A204.1 (cell line): ENCODE results near the gene MUC5AC.
"Not testable (repeated sequence)": the region's sequence is repeated elsewhere in the genome, so short reads cannot be mapped to it uniquely, and the experiment has no call there.

Experiments used
- FAIRE-seq: peaks from 2 replicates; lab custom pipeline; 2012; peaks lifted over from hg19 to GRCh38; lab: Jason Lieb, UNC

Gene MUC5AC

GRCh38 chr11:1209371-1210057 is 51.8 kb downstream of the MUC5AC start:
- FAIRE-seq, result no peak

GRCh38 chr11:1211838-1212237 is 54.1 kb downstream of the MUC5AC start:
- no peak for FAIRE-seq

- FAIRE-seq, result not testable (repeated sequence)
Observed at GRCh38 chr11:1215826-1216225, 58.1 kb downstream of the MUC5AC start.

DNA sequence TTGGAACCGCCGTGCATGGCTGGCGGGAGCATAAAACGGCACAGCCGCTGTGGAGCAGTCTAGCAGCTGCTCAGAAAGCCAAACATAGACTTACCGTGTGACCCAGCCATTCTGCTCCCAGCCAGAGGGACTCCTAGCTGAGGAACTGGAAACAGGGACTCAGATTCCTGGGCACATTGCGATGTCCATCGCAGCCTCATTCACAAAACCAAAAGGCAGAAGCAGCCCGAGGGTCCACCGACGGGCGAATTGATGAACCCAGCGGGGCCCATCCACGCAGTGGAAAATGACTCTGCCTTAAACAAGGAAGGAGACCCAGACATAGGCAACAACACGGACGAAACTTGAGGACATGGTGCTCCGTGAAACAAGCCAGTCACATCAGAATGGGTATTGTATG is 59.4 kb downstream of the MUC5AC start:
- FAIRE-seq, result no peak

GRCh38 chr11:1218256-1218787 is 60.6 kb downstream of the MUC5AC start:
- no peak for FAIRE-seq

DNA sequence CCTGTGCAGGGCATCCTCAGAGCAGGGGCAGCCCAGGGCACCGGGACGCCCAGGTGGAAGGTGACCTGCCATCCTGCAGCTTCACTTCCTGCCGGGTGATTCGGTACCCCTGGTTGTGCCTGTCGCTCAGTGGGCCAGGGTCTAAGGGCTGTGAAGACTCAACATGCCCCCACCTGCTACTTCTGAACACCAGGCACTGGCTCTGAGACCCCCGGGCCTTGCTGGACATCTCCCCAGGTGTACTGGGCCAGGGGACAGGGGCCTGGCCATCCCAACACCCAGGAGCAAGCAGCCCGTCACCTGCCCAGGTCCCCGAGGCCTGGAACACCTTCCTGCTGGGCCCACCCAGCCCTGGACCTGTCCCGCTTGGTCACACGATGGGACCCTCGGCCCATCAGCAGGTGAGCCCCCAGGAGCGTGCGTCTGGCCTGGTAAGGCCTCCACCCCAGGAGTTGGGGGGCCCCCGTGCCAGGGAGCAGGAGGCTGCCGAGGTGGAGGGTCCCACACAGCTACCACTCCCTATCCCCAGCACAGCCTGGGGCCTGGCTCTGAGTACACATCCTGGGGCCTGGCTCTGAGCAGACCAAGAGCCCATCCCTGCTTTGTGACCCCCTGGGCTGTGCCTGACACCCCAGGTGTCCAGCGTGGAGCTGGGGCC is 61.2 kb downstream of the MUC5AC start:
- FAIRE-seq, result no peak

DNA sequence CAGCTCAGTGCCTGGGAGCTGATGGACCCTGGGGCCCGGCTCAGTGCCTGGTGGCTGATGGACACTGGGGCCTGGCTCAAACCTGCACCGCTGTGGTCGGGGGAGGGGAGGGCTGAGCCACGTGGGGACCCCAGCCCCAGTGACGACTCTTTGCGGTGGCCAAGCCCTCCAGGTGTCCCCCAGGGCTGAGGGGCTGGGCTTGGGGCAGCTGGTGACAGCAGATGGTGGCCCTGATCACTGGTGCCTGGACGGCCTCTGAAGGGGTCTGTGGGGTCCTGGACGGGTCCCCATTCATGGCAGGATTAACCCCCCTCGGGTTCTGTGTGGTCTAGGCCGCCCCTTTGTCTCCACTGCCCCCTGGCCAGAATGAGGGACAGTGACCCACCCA is 61.7 kb downstream of the MUC5AC start:
- no peak for FAIRE-seq

DNA sequence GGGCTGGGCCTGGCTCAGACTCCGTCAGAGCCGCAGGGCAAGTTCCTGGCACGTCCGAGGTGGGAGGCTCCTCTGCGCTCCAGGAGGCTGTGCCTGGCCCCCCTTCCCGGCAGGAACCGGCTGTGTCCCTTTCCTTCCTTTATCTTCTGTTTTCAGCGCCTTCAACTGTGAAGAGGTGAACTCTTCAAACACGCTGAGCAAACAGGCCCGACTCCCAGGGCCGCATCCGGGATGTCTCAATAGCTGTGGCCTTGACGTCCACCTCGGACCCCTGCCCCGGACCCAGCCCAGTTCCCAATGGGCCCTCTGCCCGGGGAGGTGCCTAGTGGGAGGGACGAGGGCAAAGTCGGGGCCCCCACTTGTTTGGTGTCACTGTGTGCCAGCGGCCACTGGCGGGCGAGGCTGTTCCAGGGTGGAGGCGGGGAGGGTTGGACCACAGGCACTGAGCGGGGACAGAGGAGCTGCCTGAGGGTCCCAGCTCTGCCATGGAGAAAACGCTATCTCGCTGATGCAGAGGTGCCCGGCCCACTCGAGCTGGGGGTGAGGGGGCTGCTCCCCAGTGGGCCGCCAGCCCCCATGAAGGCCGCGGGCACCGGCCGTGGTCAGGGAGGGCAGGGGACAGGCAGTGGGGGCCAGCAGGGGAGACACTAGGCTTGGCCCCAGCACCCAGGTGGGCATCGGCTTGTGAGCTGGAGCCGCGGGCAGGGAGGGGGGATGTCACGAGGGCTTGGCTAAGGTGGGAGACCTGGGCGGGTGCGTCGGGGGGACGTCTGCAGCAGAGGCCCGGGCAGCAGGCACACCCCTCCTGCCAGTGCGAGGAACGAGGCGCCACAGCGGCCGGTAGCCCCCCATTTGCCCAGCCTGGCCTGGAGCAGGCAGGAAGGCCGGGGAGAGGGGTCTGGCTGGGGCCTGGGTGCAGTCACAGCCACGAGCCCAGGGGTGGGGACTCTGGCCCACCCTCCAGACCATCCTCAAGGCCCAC is 62.4 kb downstream of the MUC5AC start:
- FAIRE-seq, result no peak

DNA sequence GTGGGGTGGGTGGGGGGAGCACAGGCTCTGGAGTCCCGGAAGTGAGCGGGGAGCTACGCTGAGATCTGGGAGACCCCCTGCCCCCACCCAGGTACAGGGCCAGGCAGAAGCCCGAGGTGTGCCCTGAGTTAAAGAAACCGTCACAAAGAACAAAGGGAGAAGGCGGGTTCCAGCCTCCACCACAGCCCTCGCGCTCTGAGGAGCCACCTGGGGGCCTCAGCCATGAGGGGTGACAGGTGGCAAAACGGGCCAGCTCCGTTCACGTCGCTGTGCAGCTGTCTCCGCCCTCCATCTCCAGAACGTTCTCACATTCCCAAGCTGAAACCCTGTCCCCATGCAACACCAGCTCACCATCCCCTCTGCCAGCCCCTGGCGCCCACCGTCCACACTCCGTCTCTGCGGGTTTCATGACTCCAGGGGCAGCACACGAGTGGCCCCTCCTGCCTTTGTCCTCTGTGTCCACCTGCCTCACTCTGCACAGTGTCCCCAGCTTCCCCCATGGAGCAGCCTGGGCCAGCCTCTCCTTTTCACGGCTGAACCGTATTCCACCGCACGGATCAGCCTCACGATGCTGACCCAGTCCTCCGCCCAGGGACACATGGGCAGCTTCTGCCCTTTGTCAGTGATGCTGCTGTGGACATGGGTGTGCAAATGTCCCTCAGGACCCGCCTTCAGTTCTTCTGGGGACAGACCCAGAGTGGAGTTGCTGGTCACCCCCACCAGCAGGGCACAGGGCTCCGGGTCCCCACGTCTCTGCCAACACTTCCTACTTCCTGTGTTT is 63.4 kb downstream of the MUC5AC start:
- no peak for FAIRE-seq

GRCh38 chr11:1221848-1222311 is 64.1 kb downstream of the MUC5AC start:
- no peak for FAIRE-seq

DNA sequence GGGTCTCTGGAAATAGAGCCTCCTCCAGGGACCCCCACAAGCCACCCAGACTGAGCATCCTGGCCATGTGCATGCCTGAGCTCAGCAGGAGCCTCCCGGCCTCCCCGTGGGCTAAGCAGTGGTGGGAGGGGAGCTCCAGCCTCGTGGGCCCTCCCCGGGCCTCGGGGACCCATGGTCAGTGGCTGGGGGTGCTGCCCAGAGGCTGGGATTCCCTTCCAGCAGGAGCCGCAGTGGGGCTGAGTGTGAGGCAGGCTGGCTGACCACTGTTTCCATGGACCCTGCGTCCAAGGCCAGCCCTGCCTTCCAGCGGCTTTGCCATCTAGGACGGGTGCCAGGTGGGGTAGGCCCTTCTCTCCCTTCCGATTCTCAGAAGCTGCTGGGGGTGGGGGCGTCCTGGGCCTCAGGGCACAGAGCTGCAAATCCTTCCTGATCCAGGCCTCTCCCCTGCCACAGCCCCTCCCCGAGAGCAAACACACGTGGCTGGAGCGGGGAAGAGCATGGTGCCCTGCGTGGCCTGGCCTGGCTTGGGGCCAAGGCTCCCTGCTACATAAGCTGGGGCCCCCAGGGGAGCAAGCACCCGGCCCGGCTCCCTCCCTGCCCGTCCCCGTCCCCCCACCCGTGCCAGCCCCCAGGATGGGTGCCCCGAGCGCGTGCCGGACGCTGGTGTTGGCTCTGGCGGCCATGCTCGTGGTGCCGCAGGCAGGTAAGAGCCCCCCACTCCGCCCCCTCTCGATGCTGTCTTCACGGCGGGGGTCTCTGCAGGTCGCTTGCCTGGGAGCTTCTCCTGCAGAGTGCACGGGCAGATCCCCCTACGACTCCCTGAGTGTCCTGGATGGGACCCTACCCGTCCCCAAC is 65.0 kb downstream of the MUC5AC start, which contains the start of gene MUC5B:
Gene MUC5B, plus strand, starts transcription at position 576 of the 855 bp plus-strand sequence. Its CDS starts 58 bp downstream, at position 634.
- no peak for FAIRE-seq

DNA sequence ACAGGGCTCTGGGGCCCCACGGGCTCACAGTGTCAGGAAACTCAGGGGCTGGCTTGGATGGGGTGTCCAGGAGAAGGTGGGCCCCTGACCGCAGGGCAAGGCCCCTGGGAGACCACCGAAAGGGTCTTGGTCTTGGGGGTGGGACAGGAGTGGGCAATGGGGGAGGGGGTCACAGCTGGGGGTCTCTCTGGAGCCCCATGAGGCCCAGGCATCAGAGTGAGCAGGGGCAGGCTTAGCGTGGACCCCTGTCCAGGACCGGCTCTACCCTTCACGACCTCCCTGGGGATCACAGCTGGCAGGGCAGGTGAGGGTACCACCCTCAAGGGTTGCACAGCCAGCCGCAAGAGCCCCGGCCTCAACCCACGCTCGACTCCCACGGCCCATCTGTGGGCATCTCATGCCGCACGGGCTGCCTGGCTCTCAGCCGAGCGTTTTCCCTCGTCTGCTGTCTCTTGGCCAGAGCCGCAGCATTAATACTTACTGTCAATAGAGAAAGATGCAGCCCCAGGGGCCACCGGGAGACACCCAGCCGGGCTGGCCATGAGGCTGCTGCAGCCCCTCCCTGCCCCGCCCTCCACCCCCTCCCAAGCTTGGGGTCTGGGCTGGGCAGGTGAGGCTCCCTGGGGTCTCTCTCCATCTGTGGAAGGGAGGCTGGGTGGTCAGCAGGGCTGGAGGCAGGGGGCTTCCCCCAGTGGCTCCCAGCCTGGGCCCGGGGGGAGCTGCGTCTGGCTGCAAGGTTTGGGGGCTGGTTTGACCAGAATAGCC is 65.8 kb downstream of the MUC5AC start:
- no peak for FAIRE-seq

DNA sequence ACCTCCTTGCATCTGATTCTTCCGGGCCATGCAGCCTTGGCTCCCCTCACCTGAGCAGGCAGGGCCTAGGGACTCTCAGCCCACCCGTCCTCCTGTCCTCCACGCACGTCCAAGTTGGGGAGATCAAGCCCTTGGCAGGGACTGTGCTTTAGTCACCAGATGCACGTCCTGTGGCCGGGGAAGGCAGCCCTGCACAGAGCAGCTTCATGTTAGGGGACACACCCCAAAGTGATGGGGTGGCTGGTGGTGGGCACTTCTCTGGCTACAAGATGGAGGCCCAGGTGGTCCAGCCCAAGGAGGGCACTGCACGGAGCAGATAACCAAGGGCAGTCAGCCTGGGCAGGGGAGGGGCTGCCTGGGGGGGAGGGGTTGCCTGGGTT is 66.3 kb downstream of the MUC5AC start:
- no peak for FAIRE-seq

DNA sequence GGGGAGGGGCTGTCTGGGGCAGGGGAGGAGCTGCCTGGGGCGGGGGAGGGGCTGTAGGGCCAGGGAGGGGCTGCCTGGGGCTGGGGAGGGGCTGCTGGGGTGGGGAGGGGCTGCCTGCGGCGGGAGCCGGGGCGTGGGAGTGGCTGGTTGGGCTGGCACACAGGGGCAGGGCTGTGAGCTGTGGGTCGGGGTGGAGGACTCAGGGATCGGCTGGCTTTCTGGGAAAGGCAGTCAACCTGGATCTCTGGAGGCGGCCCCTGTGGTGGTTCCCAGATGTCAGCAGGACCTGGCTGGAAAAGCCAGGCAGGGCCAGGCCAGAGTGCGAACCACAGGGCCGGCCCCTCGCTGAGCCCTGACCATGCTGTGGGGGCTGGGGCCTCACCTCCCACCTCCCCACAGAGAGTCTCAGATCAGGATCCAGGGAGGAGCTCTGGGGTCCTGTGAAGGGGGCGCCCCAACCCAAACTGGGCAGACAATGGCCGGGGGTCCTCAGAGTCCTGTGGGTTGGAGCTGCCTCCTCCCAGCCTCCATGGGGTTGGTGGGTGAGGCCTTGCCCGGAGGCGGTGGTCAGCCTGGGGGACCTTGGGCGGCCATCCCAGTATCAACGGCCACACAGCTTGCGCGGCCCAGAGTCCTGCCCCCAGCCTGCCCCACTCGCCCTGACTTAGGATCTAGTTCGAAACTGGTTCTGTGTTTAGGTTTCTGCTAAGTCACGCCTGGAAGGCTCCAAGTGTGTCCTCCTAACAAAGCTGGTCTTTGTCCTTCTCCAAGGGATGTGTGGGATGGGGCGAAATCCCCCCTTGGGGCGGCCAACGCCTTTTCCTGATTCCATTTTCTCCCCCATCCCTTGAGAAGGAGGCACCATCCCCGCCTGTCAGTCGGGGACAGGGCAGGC is 67.0 kb downstream of the MUC5AC start:
- no peak for FAIRE-seq

DNA sequence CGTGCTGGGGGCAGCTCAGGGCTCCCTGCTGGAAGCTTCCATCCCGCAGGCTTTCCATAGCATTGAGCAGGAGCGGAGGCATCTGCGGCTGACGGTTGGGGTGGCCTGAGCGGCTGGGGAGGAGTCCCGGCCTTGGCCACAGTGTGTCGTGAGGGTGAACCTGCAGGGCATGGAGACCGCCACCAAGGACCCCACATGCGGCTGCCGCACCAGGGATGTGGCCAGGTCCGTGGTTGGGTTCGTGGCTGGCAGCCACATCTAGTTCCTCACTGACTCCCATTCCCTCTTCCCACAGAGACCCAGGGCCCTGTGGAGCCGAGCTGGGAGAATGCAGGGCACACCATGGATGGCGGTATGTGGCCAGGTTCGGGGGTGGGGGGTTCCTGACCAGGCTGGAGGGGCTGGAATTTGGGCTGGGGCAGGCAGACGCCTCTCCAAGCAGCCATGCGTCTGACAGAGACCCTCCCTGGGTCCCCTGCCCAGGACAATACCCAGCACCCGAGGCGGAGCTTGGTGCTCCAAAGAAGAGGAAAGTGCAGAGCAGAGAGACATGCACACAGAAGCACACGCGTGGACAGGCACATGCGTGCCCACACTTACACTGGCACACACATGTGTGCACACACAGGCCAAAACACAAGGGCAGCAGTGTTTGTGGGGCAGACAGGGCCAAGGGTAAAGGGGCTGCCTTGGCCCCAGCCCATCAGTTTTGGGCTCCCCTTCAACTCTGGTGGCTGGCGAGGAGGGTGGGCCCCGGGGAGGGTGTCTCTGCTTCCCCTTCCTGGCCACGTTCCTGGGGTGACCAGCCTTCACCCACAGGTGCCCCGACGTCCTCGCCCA is 67.9 kb downstream of the MUC5AC start:
- FAIRE-seq, result no peak

- FAIRE-seq, result no peak
Observed at GRCh38 chr11:1226226-1226985, 68.7 kb downstream of the MUC5AC start.

DNA sequence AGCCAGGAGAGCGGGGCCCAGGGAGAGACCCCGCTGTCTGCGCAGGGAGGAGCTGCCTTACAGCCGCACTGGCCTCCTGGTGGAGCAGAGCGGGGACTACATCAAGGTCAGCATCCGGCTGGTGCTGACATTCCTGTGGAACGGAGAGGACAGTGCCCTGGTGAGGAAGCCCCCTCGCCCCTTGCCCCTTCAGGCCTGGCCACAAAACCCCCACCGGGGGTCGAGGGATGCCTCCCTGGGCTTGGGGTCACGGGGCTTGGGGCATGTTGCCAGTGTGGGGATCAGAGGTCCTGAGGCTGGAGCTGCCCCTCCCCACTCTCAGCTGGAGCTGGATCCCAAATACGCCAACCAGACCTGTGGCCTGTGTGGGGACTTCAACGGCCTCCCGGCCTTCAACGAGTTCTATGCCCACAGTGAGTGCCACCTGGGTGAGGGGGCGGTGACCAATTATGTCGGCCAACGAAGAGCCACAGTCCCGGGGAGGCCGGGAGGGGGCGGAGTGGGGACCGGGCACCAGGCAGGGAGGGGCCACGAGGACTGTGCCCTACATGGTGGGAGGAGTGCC is 69.3 kb downstream of the MUC5AC start:
- FAIRE-seq, result no peak
